Fibroblast of skin of right biceps (primary cell): ENCODE measurements around the gene MMEL1.

ENCODE experiments used
- DNase-seq: peaks from one replicate; pipeline ENCODE4 v3.0.0-alpha.2; 2013

The MMEL1 gene

DNA sequence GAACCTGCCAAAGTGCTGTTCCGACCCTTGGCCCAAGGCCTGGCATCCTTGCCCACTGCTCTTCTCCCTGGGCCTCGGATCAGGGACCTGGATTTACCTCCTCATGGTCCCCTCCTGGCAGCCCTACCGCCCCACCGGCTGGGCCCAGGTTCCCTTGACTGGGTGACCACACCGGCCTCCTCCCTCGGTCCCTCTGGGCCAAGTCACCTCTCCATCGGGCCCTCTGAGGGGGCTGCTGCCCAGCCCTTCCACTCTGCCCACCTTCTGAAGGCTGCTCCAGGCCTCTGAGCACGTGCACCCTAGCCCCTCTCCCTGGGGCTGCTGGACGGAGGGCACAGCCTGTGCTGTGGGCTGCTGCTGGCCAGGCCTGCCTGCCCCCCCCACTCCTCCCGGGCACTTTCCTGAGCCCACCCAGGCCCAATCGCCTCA lies 9.3 kb upstream of the MMEL1 start:
- DNase-seq: no peak

GRCh38 chr1:2641381-2642130 lies 8.7 kb upstream of the MMEL1 start:
- no peak for DNase-seq

DNA sequence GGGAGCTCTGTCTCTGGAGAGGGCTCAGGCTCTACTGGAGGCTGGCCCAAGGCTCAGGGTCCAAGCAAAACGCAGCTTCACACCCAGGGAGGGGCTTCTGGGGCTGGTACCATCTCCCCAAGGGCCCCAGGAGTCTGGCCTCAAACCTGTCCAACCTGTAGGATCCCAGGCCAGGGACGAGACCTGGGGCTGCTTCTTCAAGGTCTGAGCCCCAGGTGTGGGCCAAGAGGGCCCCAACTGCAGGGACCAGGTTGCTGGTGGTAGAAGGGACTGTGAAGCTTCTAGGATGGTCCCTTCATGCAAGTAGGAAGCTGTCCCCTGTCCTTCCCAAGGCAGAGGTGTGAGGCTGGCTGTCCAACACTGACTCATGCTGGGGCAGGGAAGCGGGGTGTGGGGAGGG lies 7.8 kb upstream of the MMEL1 start:
- no peak for DNase-seq

DNA sequence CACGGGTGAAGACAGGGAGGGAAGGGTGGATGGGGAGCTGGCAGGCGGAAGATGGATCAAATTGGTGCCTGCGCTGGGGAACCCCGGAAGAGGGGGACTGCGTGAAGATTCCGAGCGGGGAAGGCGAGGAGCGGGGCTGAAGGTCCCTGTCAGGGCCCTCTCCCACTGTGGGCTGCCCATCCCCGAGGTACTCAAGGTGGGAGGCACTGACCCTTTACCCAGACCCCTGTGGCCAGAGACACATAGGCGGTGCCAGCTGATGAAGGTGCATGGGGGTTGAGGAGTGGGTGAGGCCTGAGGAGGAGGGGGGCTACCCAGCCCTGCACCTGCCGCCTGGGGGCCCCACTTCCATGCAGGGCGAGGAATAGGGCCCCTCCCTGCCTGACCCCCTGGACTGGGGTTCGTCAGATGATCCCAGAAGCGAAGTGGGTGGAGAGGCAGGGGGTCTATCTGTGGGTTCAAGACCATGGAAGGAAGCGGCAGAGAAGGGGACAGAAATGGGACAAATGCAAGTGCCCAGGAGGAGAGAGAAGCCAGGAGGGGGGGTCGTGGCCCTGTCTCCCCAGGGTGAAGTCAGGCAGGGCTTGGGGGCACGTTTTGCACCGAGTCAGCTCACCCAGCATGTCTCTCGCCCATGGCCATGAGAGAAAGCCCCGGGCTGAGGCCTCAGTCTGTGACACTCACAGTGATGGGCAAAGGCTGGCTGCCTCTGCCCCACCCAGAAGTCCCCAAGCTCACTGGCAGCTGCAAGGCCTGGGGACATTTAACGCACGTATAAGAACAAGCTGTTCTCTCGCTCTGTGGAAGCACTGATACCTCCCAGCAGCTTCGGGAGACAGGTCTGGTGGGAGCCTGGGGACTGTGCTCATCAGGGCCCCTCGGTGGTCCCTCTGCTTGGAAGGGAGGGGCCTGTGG lies 7.0 kb upstream of the MMEL1 start:
- DNase-seq: no peak

GRCh38 chr1:2639203-2639602 lies 6.4 kb upstream of the MMEL1 start:
- DNase-seq: no peak

- DNase-seq: no peak
These were observed 5.8 kb upstream of the MMEL1 start for GRCh38 chr1:2638466-2639115.

- DNase-seq: no peak
These were observed 4.8 kb upstream of the MMEL1 start for GRCh38 chr1:2637442-2638145.

GRCh38 chr1:2636733-2637132 lies 3.9 kb upstream of the MMEL1 start:
- no peak for DNase-seq

DNA sequence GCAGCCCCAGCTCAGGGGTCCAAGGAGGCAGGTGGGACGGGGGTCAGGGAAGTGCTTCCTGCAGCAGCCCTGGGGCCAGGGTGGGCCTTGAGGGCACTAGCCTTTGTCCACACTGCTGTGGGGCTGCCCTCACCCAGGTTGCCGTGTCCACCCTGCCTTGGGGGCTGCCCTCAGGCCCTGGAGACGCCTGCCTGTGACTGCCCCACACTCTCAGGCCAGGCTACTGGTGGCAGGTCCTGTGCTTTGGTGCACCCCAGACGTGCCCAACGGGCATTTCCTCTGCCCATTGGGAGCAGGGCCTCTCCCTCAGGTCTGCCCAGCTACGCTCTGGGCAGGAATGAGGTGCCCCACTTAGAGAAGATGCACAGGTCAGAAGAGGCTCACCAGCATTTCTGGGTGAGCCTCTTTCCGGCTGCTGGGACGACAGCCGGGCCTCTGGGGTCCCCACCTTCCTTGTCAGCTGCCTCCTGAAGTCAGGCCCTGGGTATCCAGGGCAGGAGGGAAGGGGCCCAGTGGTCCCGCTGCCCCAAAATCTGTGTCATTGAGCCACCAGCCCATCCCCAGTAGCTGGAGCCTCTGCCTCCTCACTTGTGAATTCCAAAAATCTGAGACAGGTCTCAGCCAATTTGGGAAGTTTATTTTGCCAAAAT lies 2.7 kb upstream of the MMEL1 start:
- DNase-seq: no peak

DNA sequence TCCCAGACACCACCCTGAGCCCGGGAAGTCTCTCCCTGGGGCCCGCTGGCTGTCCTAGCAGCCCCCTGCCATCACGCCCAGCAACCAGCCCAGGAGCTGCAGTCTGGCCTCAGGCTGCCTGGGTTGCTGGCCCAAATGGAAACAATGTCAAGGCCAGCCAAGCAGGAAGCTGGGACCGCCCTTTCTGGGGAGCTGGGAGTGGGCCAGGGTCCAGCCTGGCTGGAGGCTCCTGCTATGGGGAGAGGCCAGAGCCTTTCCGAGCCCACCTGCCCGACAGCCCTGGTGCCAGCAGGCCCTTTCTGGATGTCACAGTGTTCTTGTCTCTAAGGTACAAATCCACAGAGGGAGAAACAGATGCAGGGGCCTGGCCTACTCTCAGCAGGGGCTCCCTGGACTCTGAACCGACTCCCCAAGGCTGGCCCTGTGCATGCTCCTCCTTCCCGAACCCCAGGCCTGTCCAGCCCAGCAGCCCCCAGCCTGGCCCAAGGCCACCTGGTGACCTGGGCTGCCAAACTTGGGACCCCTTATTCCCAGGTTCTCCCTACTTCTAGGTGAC lies 1.2 kb upstream of the MMEL1 start:
- DNase-seq: no peak

GRCh38 chr1:2633366-2633935 lies 635 bp upstream of the MMEL1 start:
- DNase-seq: no peak

DNA sequence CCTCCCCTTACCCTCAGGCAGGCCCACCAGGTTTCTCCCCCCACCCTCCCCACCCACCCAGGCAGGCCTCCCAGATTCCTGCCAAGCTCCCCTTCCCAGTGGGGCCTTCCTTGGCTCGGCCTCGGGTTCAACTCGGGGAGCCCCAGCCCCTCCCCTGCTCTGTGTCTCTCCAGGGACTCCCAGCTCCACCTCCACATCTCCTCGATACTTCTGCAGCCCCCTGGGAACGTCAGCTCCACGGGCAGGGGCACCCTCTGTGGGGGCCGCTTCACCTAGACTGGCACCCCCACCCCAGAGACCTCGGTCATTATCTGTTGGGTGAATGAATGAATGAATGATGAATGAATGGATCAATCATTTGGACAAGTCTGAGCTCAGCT lies 775 bp downstream of the MMEL1 start:
- DNase-seq: no peak

DNA sequence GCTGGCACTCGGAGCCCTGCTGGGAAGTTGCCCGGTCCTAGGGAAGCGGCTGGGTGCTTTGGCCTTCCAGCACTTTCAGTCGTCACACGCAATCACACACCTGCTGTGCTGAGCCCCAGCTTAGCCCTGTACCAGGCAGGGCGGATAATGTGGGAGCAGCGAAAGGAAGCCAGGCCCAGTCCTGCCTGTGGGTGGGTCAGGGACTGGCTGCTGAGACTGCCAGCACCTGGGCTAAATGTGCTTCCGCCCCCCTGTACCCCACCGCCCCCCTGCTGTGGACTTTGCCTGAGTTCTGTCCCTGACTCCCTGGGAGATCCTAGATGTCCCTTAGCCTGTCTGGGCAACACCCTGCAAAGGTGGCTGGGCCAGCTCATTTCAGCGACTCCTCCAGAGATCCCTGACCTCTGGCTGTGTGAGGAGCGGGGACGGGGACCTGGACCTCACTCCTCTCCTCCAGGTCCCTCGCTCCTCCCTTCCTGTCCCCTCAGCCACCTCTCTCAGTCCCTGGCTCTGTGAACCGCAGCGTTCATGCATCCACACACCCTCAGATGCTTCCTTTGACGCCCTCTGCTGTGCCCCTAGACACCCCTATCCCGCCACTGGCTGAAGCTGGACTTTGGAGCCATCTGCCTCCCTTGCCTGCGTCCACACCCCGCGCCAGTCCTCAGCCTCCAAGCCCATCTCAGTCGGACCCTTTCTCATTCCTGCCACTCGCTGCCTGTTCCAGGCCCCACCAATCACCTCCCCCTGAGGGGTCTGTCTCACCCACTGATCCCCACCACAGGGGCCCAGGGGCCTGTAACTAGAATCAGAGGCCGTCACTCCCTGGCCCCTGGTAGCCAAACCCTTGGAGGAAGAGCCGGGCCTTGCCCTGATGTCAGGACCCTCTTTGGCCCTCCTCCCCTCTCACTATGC lies 1.4 kb downstream of the MMEL1 start:
- DNase-seq: no peak

- no peak for DNase-seq
These were observed 2.2 kb downstream of the MMEL1 start for GRCh38 chr1:2630498-2631135.

- DNase-seq: no peak
These were observed 3.0 kb downstream of the MMEL1 start for GRCh38 chr1:2629627-2630497.

DNA sequence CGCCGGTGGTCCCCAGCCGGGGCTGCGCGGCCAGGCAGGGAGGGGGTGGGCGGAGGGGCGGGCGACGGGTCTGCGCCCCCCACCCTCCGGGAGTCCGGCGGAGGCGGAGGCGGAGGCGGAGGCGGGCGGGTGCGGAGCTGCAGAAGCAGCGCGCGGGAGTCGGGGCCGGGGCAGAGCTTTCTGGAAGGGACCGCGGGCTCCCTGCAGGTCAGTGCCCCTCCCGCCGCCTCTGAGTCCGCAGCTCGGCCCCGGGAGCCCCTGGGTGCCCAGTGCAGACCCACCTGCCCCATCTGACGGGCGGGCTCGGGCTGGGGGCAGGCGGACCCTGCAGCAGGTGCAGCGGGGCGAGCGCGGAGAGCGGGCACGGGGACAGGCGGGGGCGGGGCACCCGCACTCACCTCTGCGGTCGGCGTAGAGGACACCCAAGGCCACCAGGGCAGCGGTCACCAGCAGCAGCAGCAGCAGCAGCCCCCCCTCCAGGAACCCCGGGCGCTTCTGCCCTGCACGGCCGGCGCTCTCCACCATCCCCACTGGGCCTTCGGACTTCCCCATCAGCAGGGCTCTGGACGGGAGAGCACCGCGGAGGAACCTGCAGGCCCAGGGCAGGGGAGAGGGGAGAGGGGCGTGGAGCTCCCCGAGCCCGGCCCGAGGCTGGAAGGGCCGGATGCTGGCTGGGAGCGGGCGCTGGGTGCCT lies 3.7 kb downstream of the MMEL1 start:
- no peak for DNase-seq

- no peak for DNase-seq
These were observed 4.5 kb downstream of the MMEL1 start for GRCh38 chr1:2628191-2628932.

GRCh38 chr1:2627746-2628145 lies 5.1 kb downstream of the MMEL1 start:
- no peak for DNase-seq
